Stimulated activated naive CD4-positive, alpha-beta T cell (primary cell): Measurements from ENCODE around the gene SLC8A2.

Experiments used
- DNase-seq, 6 experiments: peaks; one replicate each; lab custom pipeline; 2025; lab: John Stamatoyannopoulos, UW

SLC8A2 gene

DNA sequence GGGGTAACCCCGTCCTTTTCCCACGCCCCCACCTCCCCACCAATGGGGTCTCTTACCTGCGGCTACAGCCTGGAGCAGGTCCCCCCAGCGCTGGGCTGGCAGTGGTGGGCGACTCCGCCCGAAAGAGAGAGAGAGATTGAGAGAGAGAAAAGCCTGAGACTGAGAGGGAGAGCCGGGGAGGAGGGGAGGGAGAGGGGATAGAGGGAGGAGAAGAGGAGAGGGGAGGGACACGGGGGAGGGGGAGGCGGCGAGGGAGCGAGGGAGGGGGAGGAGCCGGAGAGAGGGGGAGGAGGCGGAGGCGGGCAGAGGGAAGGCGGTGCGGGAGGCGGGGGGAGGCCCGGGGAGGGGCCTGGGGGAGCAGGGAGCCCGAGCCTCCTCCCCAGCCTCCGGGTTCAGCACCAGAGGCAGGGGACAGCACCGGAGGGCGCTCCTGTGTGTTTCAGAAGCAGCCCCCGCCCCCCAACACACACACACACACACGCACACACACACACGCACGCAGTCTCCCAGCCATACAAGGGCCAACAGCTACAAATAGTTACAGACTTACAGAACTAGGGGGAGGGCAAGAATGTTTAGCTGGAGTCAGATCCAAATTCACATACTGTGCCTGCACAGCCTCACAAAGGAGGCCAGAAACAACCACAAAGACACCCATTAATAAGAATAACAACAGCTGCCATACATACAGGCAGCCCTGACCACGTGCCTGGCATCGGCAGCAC, at the start of gene SLC8A2:
SLC8A2 (minus strand) TSS at position 161 of the 725 bp plus-strand sequence. CDS start 5,490 bp downstream, outside the sequence.
- DNase-seq: peak; percentile 53 to 75 (median 70)

DNA sequence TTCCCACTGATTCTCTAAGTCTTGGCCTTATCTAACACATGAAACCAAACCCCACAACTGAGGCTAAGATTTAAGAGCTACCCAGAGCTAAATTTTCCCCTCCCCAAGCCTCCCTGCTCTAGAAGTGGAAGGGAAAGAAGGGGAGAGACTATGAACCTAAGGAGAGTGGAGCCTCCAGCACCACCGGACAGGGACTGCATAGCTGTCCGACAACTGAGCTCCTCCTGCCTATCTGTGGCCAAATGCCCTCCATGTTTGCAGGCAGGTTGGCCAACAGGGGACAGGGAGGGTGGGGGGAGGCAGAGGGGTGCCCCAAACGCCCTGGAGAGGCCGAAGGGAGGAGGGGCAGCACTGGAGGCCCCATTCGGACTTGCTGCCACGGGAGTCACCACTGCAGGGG, 49.1 kb upstream of the SLC8A2 start:
- DNase-seq: no peak

DNA sequence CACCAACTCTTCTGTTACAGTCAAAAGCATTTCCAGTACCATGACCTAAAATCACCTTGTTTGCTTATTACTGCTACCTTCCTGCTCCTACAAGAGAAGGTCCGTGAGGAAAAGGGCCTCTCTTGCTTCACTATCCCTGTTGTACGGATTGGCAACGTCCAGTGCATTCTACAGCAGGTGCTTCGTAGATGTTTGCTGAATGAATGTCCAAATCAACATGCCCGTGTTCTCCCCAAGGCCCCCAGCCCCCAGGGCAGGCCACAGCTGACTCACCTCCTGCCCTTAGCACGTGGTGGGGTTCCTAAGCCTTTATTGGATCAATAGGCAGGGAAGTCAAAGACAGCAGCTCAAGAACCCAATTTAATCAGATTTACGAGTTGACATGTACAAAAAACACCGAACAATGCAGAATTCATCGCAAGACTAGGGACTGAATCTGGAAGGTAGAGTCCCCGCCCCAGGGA, 48.7 kb upstream of the SLC8A2 start:
- DNase-seq: no peak

DNA sequence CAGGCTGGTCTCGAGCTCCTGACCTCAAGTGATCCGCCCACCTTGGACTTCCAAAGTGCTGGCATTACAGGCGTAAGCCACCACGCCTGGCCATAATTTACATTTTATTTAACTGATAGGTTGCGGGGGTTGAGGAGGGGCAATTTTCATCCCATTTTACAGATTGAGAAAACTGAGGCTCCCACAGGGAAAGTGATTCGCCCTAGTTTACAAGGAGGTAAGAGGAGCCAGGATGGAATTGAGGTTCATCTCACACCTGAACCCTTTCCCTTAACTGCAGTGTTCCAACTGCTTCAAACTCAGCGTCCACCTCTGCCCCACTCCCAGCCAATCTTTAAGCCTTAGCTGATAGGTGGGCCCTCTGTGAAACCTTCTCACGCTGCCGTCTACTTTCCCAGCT, 47.2 kb upstream of the SLC8A2 start:
- no peak for DNase-seq

GRCh38 chr19:47518139-47518538, 46.4 kb upstream of the SLC8A2 start:
- peak in 4 of 6 experiments; percentile 11 to 23 (median 12) for DNase-seq

- DNase-seq: peak; percentile 99 to 100 (median 100)
Observed at GRCh38 chr19:47514869-47515588, 43.3 kb upstream of the SLC8A2 start, which contains the start of gene NAPA. Gene NAPA, minus strand, starts transcription at chr19:47515063. Its CDS starts 123 bp downstream, at chr19:47514940.

DNA sequence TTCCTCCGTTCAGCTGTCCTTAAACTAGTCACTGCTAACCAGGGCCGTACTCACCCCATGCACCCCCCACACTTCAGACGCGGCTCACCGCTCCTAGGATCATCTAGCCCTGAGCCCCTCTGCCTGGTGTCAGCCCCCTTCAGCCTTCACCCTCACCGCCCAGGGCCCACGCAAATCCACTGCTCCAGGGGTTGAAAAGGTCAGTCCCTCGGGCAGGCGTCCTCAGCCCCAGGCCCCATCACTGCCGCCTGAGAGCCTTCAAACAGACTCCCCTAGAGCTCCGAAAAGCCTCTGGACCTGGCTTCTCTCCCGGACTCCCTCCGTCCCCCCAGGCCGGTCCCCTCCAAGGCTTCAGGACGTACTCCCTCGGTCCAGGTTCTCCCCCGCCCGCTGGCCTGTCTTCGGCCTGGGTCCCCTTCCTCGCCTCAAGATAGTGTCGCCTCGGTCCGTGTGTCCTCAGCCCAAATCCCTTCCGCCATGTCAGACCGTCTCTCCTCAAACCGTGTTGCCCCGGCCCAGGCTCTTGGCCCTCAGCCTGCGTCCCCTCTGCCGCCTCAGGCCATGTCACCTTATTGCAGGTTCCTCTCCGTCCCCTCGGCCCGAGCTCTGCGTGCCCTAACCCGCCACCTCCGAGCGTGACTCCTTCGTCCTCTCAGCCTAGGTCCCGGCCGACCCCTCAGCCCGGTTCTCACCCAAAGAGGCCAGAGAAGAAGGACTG, 42.6 kb upstream of the SLC8A2 start:
- no peak for DNase-seq

DNA sequence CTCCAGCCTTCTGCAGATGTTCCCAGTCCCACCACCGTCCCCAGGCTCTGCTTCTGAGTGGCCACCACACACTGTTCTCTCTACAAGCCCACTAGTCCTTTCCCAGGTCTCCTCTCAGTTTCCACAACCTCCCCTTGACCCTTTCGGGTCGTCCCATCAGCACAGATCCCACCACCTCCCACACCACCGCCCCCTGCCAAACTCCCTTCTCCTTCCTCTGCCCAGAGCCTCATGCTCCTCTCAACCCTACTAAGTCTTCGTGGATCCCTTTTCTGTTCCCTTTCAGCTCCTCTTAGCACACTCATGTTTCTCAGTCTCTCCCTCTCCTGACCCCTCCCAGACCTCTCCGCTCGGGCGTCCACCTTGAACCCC, 41.2 kb upstream of the SLC8A2 start:
- no peak for DNase-seq

DNA sequence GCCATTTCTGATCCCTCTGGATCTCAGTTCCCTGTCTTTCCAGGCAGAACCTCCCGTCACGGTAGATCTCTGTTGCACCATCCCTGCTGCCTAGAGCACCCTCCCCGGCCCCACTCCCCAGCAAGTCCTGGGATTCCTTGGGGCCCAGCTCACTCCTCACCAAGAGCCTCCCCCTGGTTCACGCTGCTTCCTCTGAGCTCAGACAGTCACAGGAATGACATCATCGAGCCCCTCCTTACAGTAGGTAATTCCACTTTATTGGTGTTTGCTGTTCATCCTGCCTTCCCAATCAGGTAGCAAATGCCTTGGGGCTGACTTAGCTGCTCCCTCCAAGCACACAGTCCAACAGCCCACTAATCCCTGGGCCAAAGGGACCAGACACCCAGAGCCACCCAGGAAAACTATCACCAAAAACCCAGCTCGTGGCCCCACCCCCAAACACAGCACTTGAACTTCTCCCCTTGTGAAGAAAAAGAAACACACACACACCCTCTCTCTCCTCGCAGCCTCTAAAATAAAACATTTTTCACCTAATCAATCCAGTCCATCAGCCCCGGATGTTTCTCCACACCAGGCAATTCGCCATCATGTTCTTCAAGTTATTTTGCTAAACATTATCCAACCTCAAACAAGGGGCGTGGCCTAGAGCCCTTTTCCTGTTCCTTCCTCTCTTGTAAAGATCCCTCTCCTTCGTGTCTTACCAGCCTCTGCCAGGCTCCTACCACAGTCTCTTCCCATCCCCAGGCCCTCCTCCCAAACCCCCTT, 40.7 kb upstream of the SLC8A2 start:
- peak in 1 of 6 experiments; percentile 7 for DNase-seq

DNA sequence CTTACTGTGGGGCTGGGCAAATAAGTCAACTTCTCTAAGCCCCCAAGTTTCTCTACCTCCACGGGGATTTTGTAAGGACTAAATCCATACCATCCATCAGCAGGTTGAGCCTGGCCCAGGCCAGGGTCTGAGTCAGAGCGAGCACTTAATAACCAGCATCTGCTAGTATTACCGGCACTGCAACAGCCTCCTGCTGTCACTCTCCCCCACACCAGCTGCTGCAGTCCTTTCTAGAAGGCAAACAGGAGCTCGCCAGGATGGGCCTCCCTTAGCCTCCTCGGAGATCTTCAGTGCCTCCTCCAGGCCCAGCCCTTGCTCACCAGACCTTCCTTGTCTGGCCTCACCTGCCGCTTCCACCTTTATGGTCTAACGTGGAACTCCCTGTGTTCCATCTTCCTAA, 40.0 kb upstream of the SLC8A2 start:
- DNase-seq: no peak

GRCh38 chr19:47511128-47511517, 39.4 kb upstream of the SLC8A2 start:
- DNase-seq: no peak

DNA sequence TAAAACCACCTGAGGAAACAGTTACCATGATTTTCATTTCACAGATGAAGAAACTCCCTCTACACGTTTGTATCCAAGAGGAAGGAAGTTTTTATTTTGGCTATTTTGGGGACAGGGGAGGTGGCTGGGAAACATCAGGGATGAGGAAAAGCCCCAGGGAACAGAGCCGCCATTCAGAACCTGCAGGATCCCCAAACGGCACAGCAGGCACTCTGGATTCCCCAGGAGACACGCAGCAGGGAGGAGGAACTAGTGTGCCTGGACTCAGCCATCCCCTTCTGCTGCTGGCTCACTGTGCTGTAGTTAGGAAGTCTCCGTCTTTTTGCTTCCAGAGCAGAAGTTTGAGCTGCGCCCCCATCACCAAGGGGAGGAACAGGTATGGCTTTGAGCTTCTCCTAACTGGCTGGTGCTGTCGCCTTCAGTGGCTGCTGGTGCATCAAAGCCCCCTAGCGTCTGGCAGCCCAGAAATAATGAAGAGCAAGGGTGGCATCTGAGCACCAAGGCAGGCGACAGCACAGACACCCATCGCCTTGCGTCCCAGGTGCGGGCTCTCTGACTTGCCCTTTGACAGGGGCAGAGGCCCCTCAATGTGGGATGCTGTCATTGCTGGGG, 38.9 kb upstream of the SLC8A2 start:
- DNase-seq: no peak

GRCh38 chr19:47509973-47510372, 38.3 kb upstream of the SLC8A2 start:
- no peak for DNase-seq

DNA sequence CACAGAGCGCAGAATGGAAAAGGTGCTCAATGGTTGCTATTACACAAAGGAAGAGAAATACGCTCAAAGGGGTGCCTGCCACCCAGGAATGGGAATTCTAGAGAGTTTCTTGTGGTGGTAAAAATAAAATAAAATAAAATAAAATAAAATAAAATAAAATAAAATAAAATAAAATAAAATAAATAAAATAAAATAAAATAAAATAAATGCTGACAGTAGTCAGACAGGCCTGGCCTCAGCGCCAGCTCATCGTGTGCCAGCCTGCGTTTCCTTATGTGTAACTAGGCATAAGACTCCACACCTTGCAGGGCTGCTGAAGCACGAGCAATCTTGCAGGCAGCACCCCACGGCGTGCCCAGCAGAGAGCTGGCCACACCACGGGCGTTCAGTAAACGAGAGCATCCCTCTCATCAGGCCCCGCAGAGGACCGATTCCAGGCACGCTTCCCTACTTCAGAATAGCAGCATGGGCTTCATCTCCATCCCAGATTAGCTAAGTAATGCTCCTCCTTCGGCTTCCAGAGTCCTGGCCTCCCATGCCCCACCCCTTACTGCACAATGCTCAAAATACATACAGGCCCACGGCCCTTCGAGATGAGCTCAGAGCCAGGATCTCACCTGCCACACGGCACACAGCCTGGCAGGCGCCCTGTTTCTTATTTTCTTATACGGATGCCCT, 37.6 kb upstream of the SLC8A2 start:
- no peak for DNase-seq

DNA sequence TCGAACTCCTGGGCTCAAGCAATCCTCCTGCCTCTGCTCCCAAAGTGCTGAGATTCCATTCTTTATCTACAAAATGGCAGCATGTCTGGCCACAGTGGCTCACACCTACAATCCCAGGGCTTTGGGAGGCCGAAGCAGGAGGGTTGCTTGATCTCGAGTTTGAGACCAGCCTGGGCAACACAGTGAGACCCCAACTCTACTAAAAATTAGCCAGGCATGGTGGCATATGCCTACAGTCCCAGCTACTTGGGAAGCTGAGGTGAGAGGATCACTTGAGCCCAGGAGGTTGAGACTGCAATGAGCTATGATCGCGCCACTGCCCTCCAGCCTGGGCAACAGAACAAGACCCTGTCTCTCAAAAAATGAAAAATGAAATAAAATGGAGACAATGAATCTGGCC, 37.0 kb upstream of the SLC8A2 start:
- DNase-seq: no peak

GRCh38 chr19:47507924-47508553, 36.3 kb upstream of the SLC8A2 start:
- DNase-seq: no peak

DNA sequence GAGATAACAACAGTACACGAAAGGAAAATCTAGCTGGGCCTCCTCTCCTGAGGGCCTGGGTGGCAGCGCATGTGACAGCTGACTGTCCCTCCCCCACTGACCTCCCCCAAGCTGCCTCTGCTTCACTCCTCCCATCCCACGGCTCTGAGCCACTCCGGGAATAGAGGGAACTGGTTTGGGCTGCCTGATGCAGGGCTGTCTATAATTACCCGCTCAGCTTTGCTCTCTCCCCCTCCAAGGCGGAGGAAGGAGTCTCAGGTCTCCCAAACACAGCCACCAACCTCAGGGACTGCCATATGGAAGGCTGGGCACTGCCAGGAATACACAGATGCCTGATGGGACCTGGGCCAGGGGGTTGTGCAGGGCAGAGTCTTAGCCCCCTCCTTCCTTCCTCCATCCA, 35.3 kb upstream of the SLC8A2 start:
- no peak for DNase-seq

DNA sequence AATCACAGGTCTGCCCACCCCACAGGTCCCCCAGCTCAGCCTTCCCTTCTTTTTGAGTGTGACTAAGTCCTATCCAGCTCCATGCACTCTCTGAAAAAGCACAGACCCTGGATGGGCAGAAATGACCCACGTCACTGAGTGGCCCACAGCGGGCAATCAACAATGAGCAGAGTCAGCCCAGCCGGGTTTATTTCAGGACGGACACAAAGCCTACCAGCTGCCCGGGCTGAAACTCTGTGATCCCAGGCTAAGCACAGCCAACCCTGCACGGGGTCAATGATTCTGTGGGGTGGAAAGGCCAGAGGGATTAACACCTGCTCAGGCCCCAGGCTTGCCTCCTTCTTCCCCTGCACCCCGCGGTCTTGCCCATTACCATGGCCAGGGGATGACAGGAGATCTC, 34.8 kb upstream of the SLC8A2 start:
- no peak for DNase-seq

- no peak for DNase-seq
Observed at GRCh38 chr19:47505506-47505905, 33.8 kb upstream of the SLC8A2 start.

- DNase-seq: no peak
Observed at GRCh38 chr19:47503826-47504150, 32.1 kb upstream of the SLC8A2 start.
